Effector memory CD8-positive, alpha-beta T cell (primary cell): Measurements from ENCODE around the gene MRAS.

ENCODE experiments used
- ATAC-seq: fragments of 150-1000 bp; cut with Tn5 transposase; replicated peaks from 2 replicates; pipeline ENCODE4 v1.10.0; 2021; ENCODE audit warnings: mild to moderate bottlenecking, moderate library complexity
- DNase-seq, 3 experiments: peaks; one replicate each; pipeline ENCODE4 v3.0.0; 2021
- H3K27ac Mint-ChIP-seq, 2 donors: one replicate each; pipeline ENCODE4 v1.8.0; 2022; ENCODE audit warnings: mild to moderate bottlenecking in 2 of 2, mixed read lengths in 2 of 2, moderate library complexity in 2 of 2
- H3K27me3 Mint-ChIP-seq, 2 donors: one replicate each; pipeline ENCODE4 v1.8.0; 2022; ENCODE audit warnings: mixed read lengths in 2 of 2
- H3K36me3 Mint-ChIP-seq: one replicate; pipeline ENCODE4 v1.8.0; 2022; ENCODE audit warnings: mild to moderate bottlenecking, moderate library complexity, mixed read lengths; ENCODE audit not compliant: insufficient read depth
- H3K4me1 Mint-ChIP-seq, 2 donors: one replicate each; pipeline ENCODE4 v1.8.0; 2022; ENCODE audit warnings: low read depth in 2 of 2, mixed read lengths in 2 of 2
- H3K4me3 Mint-ChIP-seq, 2 donors: one replicate each; pipeline ENCODE4 v1.8.0; 2022; ENCODE audit warnings: mild to moderate bottlenecking in 2 of 2, mixed read lengths in 2 of 2, moderate library complexity in 2 of 2
- H3K9me3 Mint-ChIP-seq, 2 donors: one replicate each; pipeline ENCODE4 v1.8.0; 2022; ENCODE audit warnings: mixed read lengths in 2 of 2

Gene MRAS

DNA sequence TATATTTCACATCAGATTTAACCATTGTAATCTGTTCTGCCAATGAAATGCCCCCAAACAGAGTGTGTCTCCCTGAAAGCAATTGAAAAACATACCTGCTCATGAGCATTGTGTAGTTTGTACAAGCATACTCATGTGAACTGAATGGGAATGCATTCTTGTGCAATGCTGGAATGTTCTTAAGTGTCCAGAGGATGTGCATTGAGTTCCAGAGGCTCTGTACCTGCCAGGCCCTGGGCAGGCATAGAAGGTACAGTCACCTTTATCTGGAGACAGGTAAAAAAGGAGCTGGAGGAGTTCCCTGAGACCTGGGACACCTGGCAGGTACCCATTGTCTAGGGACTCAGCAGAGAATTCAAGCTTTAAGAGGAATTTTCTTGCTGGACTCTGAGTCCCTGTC lies 2.8 kb downstream of the MRAS start:
- Mint-ChIP-seq H3K4me1 (peaks cover 5 to 6% of the 10 kb centered on the region in 2 donors), H3K27ac (no peak overlapping the region)

DNA sequence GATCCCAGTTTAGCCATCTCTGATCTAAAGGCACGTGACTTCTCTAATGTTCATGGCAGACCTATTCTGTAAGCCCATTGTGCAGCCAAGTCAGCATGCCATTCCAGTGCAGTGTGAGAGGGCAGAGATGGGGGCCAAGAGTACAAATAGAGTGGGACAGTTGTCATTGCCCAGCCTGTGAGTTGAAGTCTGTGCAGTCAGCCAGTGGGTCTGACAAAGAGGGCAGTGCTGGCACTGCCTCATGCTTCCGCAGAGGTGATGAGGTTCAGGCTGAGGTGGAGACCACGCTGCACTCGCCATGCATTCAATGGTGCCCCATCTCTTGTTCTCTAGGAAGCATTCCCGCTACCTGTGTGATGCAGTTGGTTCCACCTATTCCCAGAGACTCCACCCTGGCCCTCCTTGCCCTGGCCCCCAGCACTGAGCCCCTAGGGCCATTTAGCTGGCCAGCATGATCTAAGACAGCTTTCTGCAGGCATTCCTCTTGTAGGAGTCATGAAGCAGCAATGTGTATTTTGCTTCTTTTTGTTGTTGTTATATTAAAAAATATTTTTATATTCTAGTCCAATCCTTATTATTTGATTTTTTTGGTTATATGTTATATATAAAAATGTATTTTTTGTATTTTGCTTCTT lies 3.7 kb downstream of the MRAS start:
- no peak overlapping the region for H3K4me3 Mint-ChIP-seq
- no peaks in the 10 kb centered on the region for H3K9me3 Mint-ChIP-seq
- peaks cover 5 to 6% of the 10 kb centered on the region in 2 donors for H3K4me1 Mint-ChIP-seq

More for the DNA sequence above, 2.8 kb downstream of the MRAS start:
- Mint-ChIP-seq H3K4me3 (no peak overlapping the region), H3K27me3 (peaks cover 22 to 26% of the 10 kb centered on the region in 2 donors), H3K36me3 (no peaks in the 10 kb centered on the region), H3K9me3 (no peaks in the 10 kb centered on the region)
- DNase-seq (no peak), ATAC-seq (no peak)

DNA sequence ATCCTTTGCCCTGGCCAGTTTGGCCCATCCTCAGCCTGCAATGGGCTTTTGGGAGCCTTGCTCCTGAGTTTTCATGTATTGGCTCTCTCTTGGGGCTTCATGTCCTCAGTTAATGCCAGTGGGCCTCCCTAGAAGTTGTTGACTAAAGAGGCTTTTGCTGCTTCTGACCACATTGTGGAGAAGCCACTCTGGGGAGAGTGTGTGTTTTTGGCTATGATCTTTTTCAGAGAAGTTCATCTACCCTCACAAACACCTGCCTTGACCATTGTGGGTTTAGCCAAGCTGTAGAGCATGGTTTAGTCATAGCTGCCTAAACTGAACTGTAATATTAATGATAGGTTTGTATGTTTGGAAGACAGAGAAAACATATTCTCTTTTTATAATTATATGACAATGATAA lies 6.0 kb downstream of the MRAS start:
- Mint-ChIP-seq H3K4me1 (no peaks in the 10 kb centered on the region), H3K36me3 (no peaks in the 10 kb centered on the region), H3K4me3 (no peak overlapping the region), H3K27me3 (peaks cover 0 to 6% of the 10 kb centered on the region in 2 donors), H3K9me3 (no peaks in the 10 kb centered on the region), H3K27ac (no peak overlapping the region)
- DNase-seq (no peak), ATAC-seq (no peak)

More for the DNA sequence above, 3.7 kb downstream of the MRAS start:
- H3K27ac Mint-ChIP-seq: no peak overlapping the region
- no peak for DNase-seq
- no peak for ATAC-seq
- H3K27me3 Mint-ChIP-seq: peaks cover 13 to 17% of the 10 kb centered on the region in 2 donors
- no peaks in the 10 kb centered on the region for H3K36me3 Mint-ChIP-seq

DNA sequence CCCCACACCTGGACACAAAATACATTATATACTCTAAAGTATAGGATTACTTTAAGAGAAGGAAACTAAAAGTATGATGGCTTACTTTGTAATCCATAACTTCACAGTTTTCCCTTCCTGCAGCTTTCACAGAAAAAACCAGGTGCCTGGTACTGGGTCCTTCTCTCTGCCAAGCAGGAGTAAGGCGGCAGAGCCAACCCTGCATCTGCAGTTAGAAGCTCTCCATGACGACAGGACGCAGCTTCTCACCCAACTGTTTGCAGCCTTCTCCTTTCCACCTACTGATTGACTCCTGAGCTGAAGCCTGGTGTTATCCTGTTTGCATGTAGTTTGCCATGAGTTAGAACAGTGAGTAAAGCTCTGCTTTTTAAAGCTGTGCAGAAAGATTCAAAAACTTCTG lies 6.7 kb downstream of the MRAS start:
- no peak for DNase-seq
- H3K4me3 Mint-ChIP-seq: no peak overlapping the region
- H3K9me3 Mint-ChIP-seq: no peaks in the 10 kb centered on the region
- H3K36me3 Mint-ChIP-seq: no peaks in the 10 kb centered on the region
- ATAC-seq: no peak
- H3K4me1 Mint-ChIP-seq: no peaks in the 10 kb centered on the region
- H3K27me3 Mint-ChIP-seq: peaks cover 0 to 6% of the 10 kb centered on the region in 2 donors
- no peak overlapping the region for H3K27ac Mint-ChIP-seq

DNA sequence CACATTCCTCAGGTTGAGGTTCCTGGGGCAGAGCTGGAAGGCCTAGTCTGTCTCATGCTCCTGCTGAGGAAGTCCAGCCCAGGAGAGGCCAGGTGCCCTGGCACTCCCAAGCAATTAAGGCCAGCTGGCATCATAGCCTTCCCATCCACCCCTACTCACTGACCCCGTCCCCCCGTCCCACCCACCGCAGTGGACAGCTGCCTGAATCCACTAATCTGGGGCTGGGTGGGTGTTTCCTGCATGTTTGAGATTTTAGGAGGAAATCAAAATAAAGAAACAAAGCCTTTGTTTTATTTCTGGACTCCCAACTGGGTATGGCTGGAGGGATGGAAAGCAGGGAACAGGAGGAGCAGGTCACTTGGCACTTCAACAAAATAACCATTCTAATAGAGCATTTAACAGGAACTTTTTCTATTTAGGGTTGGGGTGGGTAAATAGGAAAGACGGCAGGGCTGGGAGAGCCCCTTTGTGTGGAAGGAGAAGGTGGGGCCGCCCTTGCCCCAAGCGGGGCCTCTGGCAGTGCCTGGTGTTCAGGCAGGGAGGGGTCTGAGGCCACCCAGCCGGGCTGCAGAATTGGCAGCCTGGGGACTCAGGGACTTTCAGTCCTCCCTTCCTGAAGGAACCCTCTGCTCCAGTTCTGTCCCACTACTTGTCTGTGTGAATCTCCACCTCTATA lies 8.5 kb downstream of the MRAS start:
- H3K27me3 Mint-ChIP-seq: peaks cover 0 to 5% of the 10 kb centered on the region in 2 donors
- H3K4me1 Mint-ChIP-seq: no peaks in the 10 kb centered on the region
- ATAC-seq: no peak
- no peaks in the 10 kb centered on the region for H3K36me3 Mint-ChIP-seq
- H3K4me3 Mint-ChIP-seq: no peak overlapping the region
- DNase-seq: no peak
- no peaks in the 10 kb centered on the region for H3K9me3 Mint-ChIP-seq
- no peak overlapping the region for H3K27ac Mint-ChIP-seq

DNA sequence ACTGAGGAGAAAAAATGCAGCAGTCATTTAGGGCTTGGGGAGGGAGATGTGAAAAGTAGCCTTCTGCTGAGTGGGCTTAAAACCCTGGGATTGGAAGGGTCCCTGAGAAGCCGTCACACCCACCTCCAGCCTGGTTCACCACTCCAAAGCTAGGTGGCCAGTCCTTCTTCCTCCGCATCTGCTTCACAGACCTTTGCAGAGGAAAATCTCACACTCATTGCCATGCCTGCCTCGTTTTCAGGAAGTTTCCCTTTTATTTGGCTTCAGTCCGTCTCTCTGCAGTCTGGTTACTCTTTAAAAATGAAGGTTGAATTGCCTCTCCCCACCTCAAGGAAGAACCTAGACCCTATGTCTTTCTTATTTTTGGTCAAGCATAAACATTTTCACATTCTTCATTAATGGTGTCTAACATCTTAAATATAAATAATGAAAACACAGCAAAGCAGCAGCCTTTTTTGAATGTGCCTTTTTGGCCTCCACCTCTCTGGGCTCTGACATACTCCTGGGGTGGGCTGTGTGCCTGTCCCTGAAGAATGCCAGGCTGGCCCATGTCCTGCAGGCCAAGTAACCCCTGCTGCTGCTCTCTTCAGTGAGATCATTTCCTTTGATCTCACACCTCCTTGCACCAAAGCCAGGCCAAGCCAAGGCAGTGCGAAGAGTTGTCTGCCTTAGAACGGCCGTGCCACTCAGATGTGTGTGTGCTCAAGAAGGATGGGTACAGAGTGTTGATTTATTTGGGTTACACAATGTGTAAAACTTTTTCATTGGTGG lies 11.0 kb downstream of the MRAS start:
- H3K9me3 Mint-ChIP-seq: no peaks in the 10 kb centered on the region
- no peaks in the 10 kb centered on the region for H3K4me1 Mint-ChIP-seq
- H3K27ac Mint-ChIP-seq: no peak overlapping the region
- peaks cover 0 to 27% of the 10 kb centered on the region in 2 donors for H3K27me3 Mint-ChIP-seq
- H3K4me3 Mint-ChIP-seq: no peak overlapping the region
- no peak for DNase-seq
- ATAC-seq: no peak
- no peaks in the 10 kb centered on the region for H3K36me3 Mint-ChIP-seq

DNA sequence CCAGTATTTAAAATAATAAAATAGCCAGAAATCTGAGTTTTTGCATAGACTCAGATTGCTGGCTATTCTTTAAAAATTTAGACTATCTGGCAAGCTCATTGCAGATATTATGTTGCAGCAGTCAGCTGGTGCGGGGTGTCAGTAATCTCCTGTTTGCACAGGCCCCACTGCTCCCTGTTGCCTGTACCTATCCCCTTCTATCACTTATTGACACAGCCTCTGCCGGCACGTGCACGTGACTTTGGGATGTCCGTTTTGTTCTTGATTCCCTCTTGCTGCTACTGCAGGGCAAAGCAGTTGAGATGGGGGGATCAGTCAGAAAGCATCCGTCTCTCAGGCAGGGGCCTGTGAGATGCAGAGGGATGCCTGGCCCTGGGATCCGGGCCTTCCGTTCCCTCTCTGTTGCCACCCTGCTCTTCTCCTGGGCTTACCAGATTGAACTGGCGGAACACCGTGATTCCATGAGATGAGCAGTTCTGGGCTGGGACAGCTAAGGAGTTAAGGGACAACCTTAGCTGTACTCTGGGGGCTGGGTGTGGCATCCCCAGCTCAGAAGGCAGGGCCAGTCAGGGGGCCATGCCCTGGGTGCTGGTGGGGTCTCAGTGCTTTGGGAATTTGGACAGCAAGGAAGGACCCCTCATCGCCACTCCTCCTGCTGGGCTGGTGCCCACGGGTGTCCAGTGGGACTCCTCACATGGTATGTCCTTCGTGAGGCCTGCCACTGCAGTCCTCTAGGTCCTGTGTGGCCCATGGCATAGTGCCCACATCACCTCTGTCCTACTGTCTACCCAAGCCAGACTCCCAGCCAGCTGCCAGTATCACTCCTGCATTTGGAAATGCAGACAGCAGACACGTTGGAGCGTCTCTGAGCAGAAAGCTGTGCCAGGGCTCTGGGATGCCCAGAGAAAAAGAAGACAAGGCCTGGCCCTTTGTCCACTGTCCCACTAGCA lies 11.8 kb downstream of the MRAS start:
- no peaks in the 10 kb centered on the region for H3K4me1 Mint-ChIP-seq
- peaks cover 6 to 33% of the 10 kb centered on the region in 2 donors for H3K27me3 Mint-ChIP-seq
- H3K27ac Mint-ChIP-seq: no peak overlapping the region
- ATAC-seq (no peak), DNase-seq (no peak)
- no peak overlapping the region for H3K4me3 Mint-ChIP-seq
- no peaks in the 10 kb centered on the region for H3K36me3 Mint-ChIP-seq
- H3K9me3 Mint-ChIP-seq: no peaks in the 10 kb centered on the region

DNA sequence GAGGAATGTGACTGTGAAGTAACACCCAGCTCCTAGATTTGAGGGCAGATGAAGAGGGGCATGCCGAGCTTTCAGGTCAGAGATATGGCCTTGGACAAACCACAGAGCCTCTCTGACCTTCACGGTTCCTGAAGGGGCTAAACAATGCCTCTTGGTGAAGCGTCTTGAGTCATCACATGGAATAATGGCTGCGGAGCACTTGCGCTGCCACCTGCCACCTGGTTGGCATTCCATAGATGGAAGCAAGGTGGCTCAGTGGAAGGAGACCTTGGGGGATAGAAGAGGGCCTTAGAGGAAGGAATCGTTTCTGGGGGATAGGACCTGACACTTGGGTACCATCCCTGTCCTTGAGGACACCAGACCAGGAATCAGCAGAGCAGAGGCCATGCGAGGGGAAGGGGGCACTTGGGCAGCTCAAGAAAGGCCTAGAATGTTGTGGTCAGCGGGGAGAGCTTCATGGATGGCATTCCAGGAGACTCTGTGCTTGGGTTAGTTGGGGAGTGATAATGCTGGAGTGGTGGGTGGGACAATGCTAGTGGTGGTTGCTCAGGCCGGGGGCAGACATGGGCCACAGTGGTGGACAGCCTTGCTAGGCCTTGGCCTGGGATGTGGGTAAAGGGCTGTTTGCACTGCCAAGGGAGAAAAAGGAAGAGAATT lies 12.6 kb downstream of the MRAS start:
- no peak overlapping the region for H3K27ac Mint-ChIP-seq
- no peak overlapping the region for H3K4me3 Mint-ChIP-seq
- peaks cover 8 to 41% of the 10 kb centered on the region in 2 donors for H3K27me3 Mint-ChIP-seq
- H3K9me3 Mint-ChIP-seq: no peaks in the 10 kb centered on the region
- H3K4me1 Mint-ChIP-seq: no peaks in the 10 kb centered on the region
- DNase-seq: no peak
- no peak for ATAC-seq
- H3K36me3 Mint-ChIP-seq: no peaks in the 10 kb centered on the region

DNA sequence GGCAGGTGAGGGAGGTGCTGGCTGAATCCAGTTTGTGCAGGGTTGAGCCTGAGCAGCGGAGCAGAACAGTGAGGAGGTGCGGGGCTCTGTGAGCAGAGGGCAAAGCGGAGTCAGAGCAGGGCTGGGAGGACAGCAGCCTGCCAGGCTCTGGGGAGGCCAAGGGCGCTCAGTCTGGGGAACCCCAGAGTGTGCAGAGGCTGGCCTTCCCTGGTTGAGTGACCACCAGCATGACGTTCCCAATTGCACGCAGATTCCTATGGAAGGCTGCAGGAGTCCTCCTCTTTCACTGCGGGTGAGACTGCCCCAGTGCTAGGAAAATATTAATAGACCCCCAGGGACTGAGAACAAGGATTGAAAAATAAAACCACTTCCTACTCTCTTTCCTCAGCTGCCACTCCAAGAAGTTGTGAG lies 13.2 kb downstream of the MRAS start:
- Mint-ChIP-seq H3K9me3 (no peaks in the 10 kb centered on the region), H3K27me3 (peaks cover 8 to 41% of the 10 kb centered on the region in 2 donors), H3K36me3 (no peaks in the 10 kb centered on the region), H3K4me3 (no peak overlapping the region), H3K27ac (no peak overlapping the region), H3K4me1 (no peaks in the 10 kb centered on the region)
- ATAC-seq (no peak), DNase-seq (no peak)

DNA sequence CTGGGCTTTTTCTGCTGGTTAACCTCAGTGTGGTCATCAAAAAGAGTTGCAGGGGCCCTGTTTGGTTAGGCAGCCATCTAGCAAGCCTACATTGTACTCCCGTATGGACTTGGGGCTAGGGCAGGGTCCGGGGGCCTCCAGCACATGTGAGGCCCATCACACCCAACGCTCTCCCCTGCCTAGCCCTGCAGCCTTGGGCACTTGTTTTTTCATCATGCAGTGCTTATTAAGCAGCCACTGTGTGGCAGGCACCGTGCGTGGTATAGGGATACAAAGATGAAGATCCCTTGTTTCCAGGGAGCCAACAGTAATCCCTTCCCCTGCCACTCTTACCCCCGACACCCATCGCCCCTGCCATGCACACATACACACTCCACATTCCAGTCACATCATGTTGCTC lies 14.2 kb downstream of the MRAS start:
- Mint-ChIP-seq H3K4me1 (no peaks in the 10 kb centered on the region), H3K27ac (no peak overlapping the region), H3K36me3 (no peaks in the 10 kb centered on the region), H3K27me3 (peaks cover 8 to 46% of the 10 kb centered on the region in 2 donors), H3K9me3 (no peaks in the 10 kb centered on the region), H3K4me3 (no peak overlapping the region)
- ATAC-seq (no peak), DNase-seq (no peak)

DNA sequence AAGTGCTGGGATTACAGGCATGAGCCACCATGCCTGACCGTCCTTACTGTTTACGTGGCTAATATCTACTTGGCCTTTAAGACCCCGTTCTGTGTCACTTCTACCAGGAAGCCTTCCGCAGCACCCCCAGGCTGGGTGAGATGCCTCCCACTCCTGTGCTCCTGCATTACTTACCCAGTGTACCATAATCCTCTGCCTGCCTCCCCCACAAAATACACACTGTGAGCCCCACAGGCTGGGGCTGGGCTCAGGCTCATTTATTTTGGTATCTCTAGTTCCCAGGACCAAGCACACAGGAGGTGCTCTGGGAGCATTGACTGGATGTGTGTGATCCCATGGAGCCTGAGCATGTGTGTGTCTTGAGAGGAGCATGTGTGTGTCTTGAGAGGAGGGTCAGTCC lies 14.9 kb downstream of the MRAS start:
- ATAC-seq (no peak), DNase-seq (no peak)
- Mint-ChIP-seq H3K9me3 (no peaks in the 10 kb centered on the region), H3K4me3 (no peak overlapping the region), H3K27ac (no peak overlapping the region), H3K27me3 (peaks cover 8 to 49% of the 10 kb centered on the region in 2 donors), H3K36me3 (no peaks in the 10 kb centered on the region), H3K4me1 (no peaks in the 10 kb centered on the region)

DNA sequence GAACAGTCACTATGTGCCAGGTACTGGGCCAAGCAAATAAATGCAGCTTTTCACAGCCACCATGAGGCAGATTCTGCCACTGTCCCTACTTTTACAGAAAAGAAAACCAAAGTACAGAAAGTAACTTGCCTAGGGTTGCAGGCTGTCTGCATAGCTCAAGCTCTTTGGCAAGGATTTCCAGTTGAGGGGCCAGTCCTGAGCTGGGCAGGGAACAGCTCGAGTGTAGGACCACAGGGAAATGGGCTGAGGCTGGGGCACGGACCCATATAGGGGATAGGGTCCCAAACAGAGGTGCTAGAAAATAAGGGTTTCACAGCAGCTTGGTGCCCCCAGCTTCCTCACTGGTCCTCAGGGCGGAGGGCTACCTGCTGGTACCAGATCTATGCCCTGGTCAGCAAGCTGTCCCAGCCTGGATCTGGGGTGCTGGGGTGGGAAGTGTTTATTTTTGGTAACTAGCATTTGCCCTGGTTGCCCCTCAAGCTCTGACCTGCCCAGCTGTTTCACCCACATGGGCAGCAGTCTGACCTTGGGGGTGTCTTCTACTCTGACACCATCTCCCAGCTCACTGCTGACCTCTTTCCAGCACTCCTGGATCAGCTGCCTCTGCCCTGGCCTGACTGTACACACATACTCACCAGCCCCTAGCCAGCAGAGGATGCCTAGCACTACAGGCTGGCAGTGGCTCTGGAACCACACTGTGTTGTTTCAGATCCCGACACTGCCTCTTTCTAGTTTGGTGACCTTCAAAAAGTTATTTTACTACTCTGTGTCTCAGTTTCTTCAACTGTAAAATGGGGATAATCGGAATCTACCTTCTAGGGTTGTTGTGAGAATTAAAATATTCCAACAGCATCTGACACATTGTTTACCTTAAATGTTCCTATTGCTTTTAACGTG lies 16.2 kb downstream of the MRAS start:
- Mint-ChIP-seq H3K36me3 (no peaks in the 10 kb centered on the region), H3K4me1 (no peaks in the 10 kb centered on the region), H3K27ac (no peak overlapping the region), H3K27me3 (peaks cover 13 to 58% of the 10 kb centered on the region in 2 donors), H3K4me3 (no peak overlapping the region), H3K9me3 (no peaks in the 10 kb centered on the region)
- no peak for ATAC-seq
- DNase-seq: no peak
